HTERT RPE-1 (cell line): Measurements from ENCODE around the gene TNFRSF12A.
"Not testable (repeated sequence)": the region's sequence is repeated elsewhere in the genome, so short reads cannot be mapped to it uniquely, and the experiment has no call there.

Experiments
- in situ Hi-C: fragments of 300-500 bp; cut with MboI; formaldehyde crosslinking; loops from 4 replicates; pipeline ENCODE4 v1.14.3; 2020; ENCODE audit warnings: low sequenced_read_pairs

TNFRSF12A gene

DNA sequence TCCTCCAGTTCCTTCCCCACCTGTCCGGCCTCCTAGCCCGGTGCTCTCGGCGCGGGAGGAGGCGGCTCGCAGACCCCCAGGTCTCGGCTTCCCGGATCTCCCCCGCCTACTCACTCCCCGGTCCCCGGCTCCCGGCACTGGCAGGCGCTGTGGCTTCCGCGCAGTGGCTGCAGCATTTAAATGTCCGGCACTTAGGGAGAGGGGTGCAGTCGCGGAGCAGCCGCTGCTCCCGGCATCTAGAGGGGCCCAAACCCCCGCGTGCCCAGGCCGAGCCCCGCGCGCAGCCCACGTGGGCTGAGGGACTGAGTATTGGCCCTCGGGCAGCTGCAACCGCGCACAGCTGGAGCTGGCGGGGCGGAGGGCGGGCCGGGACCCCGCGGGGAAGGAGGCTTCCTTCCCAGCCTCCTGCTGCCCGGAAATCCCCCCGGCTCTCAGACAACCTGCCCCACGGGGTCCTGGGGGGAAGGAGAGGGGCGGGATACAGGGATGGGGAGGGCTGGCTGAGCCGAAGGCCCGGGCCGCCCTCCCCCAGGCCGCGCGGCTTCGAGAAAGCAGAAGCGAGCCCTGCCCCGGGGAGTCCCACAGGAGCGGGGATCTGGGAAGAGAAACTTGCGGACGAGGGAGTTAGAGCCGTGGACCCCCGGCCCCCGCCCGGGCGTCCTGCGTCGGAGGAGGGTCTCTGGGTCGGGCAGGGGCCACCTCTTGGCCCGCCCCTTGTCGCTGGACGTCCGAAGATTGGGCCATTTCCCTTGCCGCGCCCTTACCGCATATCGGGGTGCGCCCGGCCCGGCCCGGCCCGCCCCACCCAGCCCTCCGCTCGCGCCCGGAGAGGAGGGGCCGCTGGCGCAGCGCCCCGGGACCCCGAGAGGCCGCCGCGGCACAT lies 25.8 kb downstream of the TNFRSF12A start, which contains the start of gene MMP25:
TSS of gene MMP25 (plus strand) at position 804 of the 883 bp plus-strand sequence. CDS start 357 bp downstream, outside the sequence.
- in situ Hi-C loops = no loop called here

DNA sequence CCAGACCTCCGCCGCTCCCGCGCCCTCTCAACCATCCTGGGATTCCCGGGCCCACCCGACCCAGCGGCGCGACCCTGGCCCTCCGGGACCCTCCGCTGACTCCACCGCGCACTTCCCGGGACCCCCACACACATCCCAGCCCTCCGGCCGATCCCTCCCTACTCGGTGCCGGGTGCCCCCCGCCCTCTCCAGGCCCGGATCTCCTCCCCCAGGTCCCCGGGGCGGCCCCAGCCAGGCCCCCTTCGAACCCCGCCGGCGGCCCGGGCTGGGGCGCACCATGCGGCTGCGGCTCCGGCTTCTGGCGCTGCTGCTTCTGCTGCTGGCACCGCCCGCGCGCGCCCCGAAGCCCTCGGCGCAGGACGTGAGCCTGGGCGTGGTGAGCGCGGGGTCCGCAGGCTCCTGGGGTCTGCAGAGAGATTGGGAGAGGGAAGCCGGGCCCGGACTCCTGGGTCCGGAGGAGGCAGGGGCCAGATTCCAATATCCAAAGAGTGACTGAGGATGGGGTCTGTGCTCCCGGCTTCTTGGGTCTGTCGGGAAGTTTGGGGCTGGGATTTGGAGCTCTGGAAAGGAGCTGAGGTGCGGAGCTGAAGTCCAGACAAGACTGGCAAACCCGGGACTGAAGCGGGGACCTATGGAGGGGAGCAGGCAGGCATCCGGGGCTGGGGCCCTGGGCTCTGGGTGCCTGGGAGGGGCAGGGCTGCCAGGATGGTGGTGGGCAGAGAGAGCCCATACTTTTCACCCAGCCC lies 26.6 kb downstream of the TNFRSF12A start:
- in situ Hi-C loops = no loop called here

DNA sequence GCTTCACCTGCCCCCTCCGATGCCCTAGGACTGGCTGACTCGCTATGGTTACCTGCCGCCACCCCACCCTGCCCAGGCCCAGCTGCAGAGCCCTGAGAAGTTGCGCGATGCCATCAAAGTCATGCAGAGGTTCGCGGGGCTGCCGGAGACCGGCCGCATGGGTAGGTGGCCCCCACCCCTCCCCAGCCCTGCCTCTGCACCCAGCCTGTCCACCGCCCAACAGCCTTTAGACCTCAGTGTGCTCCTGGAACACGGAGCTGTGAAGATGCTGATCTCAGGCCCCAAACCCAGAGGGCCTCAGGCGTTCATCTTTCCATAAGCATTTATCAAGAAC lies 27.2 kb downstream of the TNFRSF12A start:
- in situ Hi-C loops = no loop called here

DNA sequence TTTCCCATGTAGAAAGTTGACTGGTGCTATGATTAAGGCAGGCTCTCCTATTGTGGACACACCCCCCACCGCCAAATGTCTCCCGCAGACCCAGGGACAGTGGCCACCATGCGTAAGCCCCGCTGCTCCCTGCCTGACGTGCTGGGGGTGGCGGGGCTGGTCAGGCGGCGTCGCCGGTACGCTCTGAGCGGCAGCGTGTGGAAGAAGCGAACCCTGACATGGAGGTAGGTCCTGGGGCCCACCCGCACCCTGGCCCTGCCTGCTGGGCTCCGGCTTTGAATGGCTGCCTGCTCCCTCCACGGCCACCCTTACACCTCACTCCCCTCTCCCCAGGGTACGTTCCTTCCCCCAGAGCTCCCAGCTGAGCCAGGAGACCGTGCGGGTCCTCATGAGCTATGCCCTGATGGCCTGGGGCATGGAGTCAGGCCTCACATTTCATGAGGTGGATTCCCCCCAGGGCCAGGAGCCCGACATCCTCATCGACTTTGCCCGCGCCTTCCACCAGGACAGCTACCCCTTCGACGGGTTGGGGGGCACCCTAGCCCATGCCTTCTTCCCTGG lies 29.8 kb downstream of the TNFRSF12A start:
- in situ Hi-C loops = no loop called here

DNA sequence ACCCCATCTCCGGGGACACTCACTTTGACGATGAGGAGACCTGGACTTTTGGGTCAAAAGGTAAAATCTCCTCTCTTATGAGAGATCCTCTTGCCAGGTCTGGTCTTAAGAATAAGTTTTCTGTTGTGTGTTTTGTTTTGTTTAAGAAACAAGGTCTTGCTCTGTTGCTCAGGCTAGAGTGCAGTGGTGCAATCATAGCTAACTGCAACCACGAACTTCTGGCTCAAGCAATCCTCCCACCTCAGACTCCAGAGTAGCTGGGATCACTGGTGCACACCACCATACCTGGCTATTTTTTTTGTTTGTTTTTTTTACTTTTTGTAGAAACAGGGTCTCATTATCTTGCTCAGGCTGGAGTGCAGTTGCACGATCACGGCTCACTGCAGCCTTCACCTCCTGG lies 30.3 kb downstream of the TNFRSF12A start:
- in situ Hi-C loops = no loop called here

DNA sequence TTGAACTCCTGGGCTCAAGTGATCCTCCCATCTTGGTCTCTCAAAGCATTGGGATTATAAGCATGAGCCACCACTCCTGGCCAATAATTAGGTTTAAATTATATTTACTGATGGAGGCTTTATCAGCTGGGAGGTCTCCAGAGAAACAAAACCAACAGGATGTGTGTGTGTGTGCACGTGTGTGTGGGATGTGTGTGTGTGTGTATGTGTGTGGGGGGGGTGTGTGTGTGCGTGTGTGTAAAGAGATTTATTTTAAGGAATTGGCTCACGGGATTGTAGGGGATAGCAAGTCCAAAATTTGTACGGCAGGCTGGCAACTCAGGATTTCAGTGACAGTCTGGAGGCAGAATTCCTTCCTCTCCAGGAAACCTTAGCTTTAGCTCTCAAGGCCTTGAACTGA lies 30.8 kb downstream of the TNFRSF12A start:
- in situ Hi-C loops = no loop called here

DNA sequence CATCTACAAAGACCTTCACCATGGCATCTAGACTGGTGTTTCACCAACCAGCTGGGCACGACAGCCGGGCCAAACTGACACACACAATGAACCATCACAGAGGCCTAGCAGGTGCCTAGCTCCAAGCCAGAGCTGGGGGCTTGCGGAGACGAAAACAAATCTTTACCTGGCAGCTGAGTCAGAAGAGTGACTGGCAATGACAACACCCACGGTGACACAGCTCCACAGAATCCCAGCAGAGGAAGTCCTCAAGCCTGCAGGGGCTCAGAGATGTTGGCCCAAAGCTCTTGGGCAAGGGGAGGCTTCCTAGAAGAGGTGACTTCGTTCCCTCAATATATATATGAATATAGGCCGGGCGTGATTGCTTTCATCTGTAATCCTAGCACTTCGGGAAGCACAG lies 31.3 kb downstream of the TNFRSF12A start:
- in situ Hi-C loops = no loop called here

DNA sequence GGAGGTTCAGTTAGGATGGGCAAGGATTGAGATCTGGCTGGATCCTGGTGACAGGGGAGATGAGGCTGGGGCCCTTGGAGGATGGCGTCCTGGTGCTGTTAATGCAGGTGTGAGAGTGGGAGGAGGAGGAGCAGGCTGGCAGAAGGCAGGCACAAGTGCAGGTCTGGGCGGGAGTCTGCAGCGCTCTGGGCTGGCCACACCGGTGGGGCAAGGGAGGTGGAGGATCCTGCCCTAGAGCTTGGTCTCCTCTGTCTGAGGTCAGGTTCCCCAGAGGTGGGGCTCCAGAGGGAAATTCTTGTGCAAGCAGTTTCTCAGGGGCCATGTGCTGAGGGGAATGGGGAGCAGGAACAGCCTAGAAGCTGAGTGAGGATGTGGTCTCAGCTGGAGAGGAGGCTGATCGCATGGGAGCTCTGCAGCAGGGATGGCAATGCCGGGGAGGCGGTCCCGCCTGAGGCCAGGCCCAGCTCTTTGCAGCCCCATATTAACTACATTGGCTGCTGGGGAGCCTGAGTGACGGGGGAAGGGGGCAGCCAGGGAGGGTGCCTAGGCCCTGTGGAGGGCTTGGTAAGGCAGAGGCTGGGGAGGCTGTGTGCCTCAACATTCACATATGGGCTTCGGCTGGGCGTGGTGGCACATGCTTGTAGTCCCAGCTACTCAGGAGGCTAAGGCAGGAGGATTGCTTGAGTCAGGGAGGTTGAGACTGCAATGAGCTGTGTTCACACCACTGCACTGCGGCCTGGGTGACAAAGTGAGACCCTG lies 32.6 kb downstream of the TNFRSF12A start:
- in situ Hi-C loops = not testable (repeated sequence)

DNA sequence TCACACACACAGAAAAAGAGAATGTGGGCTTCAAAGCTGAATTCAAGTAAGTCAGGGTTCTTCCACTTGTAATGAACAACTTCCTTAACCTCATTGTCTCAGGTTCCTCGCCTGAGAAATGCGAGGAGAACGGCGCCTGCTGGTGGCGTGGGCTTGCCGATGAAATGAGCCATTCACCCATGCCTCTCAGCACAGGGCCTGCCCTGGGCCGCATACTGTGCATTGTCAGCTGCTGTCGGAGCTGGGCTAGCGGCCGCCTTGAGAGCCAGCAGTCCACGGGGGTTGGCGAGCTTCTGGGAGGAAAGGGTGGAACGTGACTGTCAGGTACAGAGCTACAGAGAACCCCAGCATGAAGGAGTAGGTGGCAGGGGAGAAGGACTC lies 33.2 kb downstream of the TNFRSF12A start:
- in situ Hi-C loops = not testable (repeated sequence)

DNA sequence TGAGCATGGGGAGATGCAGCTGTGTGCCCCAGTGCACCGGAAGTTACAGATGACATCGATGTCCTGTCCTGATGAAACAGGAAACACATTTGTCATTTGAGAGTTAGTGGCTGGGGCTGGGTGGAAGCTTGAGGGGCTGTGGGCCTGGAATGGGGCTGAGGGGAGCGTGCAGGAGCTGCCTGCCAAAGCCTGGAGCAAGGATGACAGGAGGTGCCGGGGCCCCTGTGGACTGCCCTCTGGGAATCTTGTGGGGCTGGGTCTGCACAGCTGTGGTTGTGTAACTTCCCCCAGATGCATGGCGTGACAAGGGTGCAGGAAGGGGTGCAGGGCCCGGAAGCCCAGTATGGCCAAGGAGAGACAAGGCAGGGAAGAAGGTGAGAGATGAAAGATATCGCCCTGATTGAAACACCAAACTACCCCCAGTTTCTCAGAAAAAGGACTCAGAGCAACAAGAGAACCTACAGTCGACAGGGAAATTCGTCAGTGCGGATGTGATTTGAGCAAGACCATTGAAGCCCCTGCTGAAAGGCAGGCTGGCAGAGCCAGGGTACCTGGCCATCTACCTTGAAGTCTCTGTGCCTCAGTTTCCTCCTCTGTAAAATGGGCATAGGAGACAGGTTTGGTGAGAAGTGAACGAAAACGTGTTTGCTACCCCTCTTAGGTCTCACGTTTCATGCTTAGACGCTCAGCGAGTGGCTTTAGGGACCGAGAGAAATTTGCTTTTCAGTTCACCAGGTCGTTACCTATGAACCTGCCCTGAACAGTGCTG lies 35.0 kb downstream of the TNFRSF12A start:
- in situ Hi-C loops = no loop called here

DNA sequence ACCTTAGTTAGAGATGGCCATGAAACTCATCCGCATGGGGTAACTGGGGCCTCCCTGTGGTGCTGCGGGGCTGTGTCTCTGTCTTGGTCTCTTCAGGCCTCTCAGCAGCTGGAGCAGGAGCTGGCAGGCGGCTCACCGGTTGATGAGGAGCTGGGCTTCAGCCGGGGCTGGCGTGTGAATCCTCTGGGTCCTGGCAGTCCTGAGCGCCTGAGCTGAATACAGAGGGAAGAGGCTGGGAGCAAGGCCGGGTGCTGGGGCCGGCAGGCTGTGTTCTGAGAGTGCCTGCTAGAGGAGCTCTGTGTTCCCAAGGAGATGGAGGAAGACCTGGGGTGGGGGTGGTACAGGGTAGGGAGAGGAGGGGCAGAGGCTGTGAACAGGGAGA lies 35.6 kb downstream of the TNFRSF12A start:
- in situ Hi-C loops = not testable (repeated sequence)

DNA sequence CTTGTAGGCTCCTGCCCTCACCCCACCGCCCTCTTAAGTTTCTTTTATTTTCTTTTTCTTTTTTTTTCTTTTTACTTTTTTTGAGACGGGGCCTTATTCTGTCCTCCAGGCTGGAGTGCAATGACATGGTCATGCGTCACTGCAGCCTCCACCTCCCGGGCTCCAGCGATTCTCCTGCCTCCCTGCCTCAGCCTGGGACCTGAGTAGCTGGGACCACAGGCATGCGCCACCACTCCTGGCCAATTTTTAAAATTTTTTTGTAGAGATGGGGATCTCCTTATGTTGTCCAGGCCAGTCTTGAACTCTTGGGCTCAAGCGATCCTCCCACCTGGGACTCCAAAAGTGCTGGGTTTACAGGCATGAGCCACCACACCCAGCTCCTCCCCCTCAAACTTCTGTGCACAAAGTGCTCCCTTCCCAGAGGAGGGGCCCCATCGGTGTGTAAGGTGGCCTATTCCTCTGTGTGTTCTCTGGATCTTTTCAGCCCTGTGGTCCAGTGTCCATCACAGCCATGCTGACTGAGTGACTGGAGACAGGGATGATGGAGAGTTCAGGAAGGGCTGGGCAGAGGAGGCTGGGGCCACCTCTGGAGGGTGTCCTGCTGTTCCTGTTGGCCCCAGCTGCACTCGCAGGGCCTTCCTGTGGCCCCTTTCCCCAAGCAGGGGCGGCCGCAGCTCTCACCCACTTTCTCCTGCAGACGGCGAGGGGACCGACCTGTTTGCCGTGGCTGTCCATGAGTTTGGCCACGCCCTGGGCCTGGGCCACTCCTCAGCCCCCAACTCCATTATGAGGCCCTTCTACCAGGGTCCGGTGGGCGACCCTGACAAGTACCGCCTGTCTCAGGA lies 36.4 kb downstream of the TNFRSF12A start:
- in situ Hi-C loops = no loop called here

DNA sequence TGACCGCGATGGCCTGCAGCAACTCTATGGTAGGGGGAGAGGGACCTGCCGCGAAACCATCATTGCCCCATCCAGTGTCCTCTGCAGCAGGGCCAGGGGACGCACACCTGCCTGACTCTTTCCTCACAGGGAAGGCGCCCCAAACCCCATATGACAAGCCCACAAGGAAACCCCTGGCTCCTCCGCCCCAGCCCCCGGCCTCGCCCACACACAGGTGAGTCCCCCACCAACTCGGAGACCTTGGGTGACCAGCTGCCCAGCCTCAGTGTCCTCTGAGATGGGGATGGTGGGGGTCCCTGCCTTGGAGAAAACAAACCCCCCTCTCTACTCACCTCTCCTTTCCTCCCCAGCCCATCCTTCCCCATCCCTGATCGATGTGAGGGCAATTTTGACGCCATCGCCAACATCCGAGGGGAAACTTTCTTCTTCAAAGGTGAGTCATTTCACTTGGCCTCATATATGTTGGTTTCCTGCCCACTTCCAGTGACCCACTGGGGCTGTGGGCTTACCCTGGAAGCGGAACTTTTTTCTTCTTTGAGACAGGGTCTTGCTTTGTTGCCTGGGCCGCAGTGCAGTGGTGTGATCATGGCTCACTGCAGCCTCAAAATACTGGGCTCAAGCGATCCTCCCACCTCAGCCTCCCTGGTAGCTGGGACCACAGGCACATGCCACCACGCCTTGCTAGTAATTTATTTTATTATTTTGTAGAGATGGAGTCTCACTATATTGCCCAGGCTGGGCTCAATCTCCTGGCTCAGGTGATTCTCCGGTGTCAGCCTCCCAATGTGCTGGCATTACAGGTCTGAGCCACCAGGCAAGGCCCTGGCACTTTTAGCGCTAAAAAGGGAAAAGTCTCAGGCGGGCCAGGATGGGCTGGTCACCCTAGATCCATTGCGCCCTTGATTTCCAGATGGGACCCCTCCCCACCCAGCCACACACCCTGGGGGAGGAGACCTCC lies 37.3 kb downstream of the TNFRSF12A start:
- in situ Hi-C loops = no loop called here

DNA sequence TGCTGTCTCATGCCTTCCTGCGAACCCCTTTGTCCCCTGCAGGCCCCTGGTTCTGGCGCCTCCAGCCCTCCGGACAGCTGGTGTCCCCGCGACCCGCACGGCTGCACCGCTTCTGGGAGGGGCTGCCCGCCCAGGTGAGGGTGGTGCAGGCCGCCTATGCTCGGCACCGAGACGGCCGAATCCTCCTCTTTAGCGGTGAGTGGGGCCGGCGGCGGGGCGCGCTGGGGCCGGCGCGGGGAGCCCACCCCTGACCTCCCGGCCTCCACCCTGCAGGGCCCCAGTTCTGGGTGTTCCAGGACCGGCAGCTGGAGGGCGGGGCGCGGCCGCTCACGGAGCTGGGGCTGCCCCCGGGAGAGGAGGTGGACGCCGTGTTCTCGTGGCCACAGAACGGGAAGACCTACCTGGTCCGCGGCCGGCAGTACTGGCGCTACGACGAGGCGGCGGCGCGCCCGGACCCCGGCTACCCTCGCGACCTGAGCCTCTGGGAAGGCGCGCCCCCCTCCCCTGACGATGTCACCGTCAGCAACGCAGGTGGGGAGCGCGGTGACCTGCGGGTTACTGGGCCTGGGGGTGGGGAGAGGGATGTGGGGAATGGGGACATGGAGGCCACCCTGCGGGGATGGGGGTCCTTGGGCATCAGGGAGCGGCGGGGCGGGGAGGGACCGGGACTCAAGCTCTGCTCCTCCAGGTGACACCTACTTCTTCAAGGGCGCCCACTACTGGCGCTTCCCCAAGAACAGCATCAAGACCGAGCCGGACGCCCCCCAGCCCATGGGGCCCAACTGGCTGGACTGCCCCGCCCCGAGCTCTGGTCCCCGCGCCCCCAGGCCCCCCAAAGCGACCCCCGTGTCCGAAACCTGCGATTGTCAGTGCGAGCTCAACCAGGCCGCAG lies 38.2 kb downstream of the TNFRSF12A start:
- in situ Hi-C loops = no loop called here

DNA sequence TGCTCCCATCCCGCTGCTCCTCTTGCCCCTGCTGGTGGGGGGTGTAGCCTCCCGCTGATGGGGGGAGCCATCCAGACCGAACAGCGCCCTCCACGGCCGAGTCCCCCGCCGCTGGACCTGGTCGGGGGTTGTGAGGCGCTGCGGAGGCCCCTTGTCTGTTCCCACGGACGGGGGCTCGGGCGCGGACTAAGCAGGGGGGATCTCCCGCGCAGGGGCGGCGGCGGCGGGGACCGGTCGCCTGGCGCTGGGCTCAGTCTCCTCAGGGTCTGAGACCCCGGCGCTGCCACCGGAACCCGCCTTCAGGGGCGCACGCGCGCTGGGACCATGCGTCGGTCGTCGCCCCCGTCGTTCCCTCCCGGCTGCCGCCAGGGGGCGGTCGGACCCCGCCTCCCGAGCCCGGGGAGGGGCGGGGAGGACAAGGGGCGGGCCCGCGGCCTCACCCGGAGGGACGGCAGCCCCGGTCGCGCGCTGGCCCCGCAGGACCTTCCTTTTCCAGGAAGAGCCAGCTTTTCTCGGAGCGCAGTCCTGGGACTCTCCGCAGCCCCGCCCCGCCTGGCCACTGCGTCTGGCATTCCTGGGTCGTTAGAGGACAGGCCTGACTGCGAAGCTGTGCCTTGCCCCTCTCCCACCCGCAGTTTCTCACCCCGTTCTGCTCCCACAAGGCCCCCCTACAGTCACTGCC lies 39.0 kb downstream of the TNFRSF12A start:
- in situ Hi-C loops = no loop called here

DNA sequence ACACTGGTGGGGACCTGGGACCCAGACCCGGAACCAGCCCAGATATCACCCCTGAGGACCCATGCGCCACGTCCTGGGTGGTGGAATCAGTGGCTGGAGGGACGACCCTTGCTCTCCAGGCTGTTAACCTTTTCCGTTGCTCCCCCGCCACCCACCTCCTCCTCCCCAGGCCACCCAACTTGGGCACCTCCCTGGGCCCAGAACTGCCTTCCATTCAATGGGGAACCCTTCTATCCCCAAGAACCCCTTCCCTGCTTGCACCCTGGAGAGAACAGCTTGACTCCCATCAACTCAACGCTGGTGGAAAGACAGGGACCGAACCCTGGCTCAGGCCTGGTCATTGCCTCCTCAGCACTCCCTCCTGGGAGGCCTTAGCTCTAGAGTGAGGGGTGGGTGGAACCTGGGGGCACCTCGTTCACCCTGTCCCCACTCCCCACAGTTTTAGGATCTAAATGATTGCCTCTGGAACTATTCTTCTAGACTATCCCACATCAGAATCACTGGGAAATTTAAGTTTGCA lies 39.6 kb downstream of the TNFRSF12A start:
- in situ Hi-C loops = no loop called here
